ENCODE results near the gene TMEM128.
"Not testable (repeated sequence)": the region's sequence is repeated elsewhere in the genome, so short reads cannot be mapped to it uniquely, and the experiment has no call there.

TMEM128 gene

GRCh38 chr4:4254666-4255065 lies 6.6 kb upstream of the TMEM128 start:
- DNase-seq = no peak

GRCh38 chr4:4254199-4254598 lies 6.2 kb upstream of the TMEM128 start:
- DNase-seq = no peak

GRCh38 chr4:4249866-4250265 lies 1.8 kb upstream of the TMEM128 start:
- DNase-seq = no peak

- DNase-seq = not testable (repeated sequence)
Measured at GRCh38 chr4:4249342-4249741, 1.3 kb upstream of the TMEM128 start.

GRCh38 chr4:4248885-4249203 lies 821 bp upstream of the TMEM128 start:
- peak; percentile 4 for DNase-seq

GRCh38 chr4:4247696-4248028 lies 361 bp downstream of the TMEM128 start:
- DNase-seq = no peak

GRCh38 chr4:4245172-4245571 lies 2.9 kb downstream of the TMEM128 start:
- no peak for DNase-seq

- DNase-seq = not testable (repeated sequence)
Measured at GRCh38 chr4:4239551-4239950, 8.5 kb downstream of the TMEM128 start.

GRCh38 chr4:4233610-4234009 lies 14.4 kb downstream of the TMEM128 start:
- DNase-seq = no peak

- no peak for DNase-seq
Measured at GRCh38 chr4:4228356-4228668, 19.7 kb downstream of the TMEM128 start.

GRCh38 chr4:4227510-4228355 lies 20.3 kb downstream of the TMEM128 start:
- DNase-seq = no peak

- no peak for DNase-seq
Measured at GRCh38 chr4:4226606-4227438, 21.2 kb downstream of the TMEM128 start, which contains the start of gene OTOP1. Gene OTOP1 (minus strand): TSS chr4:4226929. CDS start chr4:4226864, 65 bp downstream.

- DNase-seq = peak; percentile 5
Measured at GRCh38 chr4:4225915-4226605, 22.0 kb downstream of the TMEM128 start.

GRCh38 chr4:4217113-4217512 lies 30.9 kb downstream of the TMEM128 start:
- DNase-seq = peak; percentile 6

GRCh38 chr4:4216648-4217047 lies 31.4 kb downstream of the TMEM128 start:
- peak; percentile 50 for DNase-seq

GRCh38 chr4:4213674-4214073 lies 34.3 kb downstream of the TMEM128 start:
- peak; percentile 18 for DNase-seq

GRCh38 chr4:4206204-4206603 lies 41.8 kb downstream of the TMEM128 start:
- DNase-seq = no peak

- no peak for DNase-seq
Measured at GRCh38 chr4:4204401-4204745, 43.6 kb downstream of the TMEM128 start.

- DNase-seq = no peak
Measured at GRCh38 chr4:4203688-4204400, 44.2 kb downstream of the TMEM128 start.

- no peak for DNase-seq
Measured at GRCh38 chr4:4202510-4202909, 45.5 kb downstream of the TMEM128 start.

- DNase-seq = no peak
Measured at GRCh38 chr4:4200624-4201023, 47.4 kb downstream of the TMEM128 start.

GRCh38 chr4:4195354-4195753 lies 52.7 kb downstream of the TMEM128 start:
- no peak for DNase-seq

GRCh38 chr4:4188557-4188956 lies 59.5 kb downstream of the TMEM128 start:
- DNase-seq = not testable (repeated sequence)
